Fibroblast of lung (primary cell): ENCODE data around the gene IL20. TPM values are rescaled to one million over a fixed set of nuclear protein-coding genes. Genes with fewer than 3 reads are reported as not detected.

Experiments used
- DNase-seq, 2 donors: peaks; one replicate each; pipeline versions ENCODE4 v3.0.0 to v3.0.0-alpha.2; 2010; ENCODE audit warnings: low read depth in 2 of 2
- H2AFZ ChIP-seq: 2 replicates; pipeline ENCODE4 v1.5.1; 2012; ENCODE audit warnings: low read length, control low read depth, inconsistent platforms
- H3K27ac ChIP-seq: 2 replicates; pipeline ENCODE4 v1.5.1; 2011; ENCODE audit warnings: low read length, control low read depth; ENCODE audit not compliant: insufficient read depth
- H3K27me3 ChIP-seq: 2 replicates; pipeline ENCODE4 v1.5.1; 2011; ENCODE audit warnings: mild to moderate bottlenecking, low read length; ENCODE audit not compliant: control insufficient read depth, insufficient read depth
- H3K36me3 ChIP-seq: 2 replicates; pipeline ENCODE4 v1.5.1; 2011; ENCODE audit warnings: low read length; ENCODE audit not compliant: control insufficient read depth, insufficient read depth
- H3K4me1 ChIP-seq: 2 replicates; pipeline ENCODE4 v1.5.1; 2011; ENCODE audit warnings: low read length; ENCODE audit not compliant: control insufficient read depth, insufficient read depth; ENCODE audit errors: extremely low read depth
- H3K4me2 ChIP-seq: 2 replicates; pipeline ENCODE4 v1.5.1; 2011; ENCODE audit warnings: low read length, control low read depth; ENCODE audit not compliant: insufficient read depth; ENCODE audit errors: extremely low read depth
- H3K4me3 ChIP-seq, 4 experiments: fragments of 200-600 bp in 1 of 4; sonication (generic) in 1 of 4; replicated peaks in 1 of 4; 2 replicates each; pipeline ENCODE4 v1.5.1; 2011 to 2016; ENCODE audit warnings: low read length in 4 of 4, low read depth in 3 of 4, mild to moderate bottlenecking in 3 of 4, control low read depth in 2 of 4, inconsistent platforms in 1 of 4, mixed read lengths in 1 of 4; ENCODE audit not compliant: insufficient read depth in 1 of 4; ENCODE audit errors: control extremely low read depth in 1 of 4
- H3K79me2 ChIP-seq: 2 replicates; pipeline ENCODE4 v1.5.1; 2012; ENCODE audit warnings: mild to moderate bottlenecking, low read length, inconsistent platforms; ENCODE audit not compliant: control insufficient read depth, insufficient read depth
- H3K9ac ChIP-seq: 2 replicates; pipeline ENCODE4 v1.5.1; 2011; ENCODE audit warnings: mild to moderate bottlenecking, low read length, control low read depth; ENCODE audit not compliant: insufficient read depth
- H3K9me3 ChIP-seq: 2 replicates; pipeline ENCODE4 v1.5.1; 2012; ENCODE audit warnings: low read depth, low read length; ENCODE audit not compliant: control insufficient read depth, insufficient read depth
- H4K20me1 ChIP-seq: 2 replicates; pipeline ENCODE4 v1.5.1; 2011; ENCODE audit warnings: low read length; ENCODE audit not compliant: control insufficient read depth, insufficient read depth; ENCODE audit errors: extremely low read depth
- EZH2 ChIP-seq: IDR thresholded peaks from 2 replicates; pipeline ENCODE4 v1.5.1; 2012; ENCODE audit warnings: low read length, control low read depth, mild to moderate bottlenecking; ENCODE audit errors: missing control alignments
- polyA plus RNA-seq, 2 donors: library from polyadenylated mRNA; depleted of rRNA in 1 of 2; stranded (reverse) in 1 of 2; unstranded in 1 of 2; fragments of >200 nt; gene quantifications; 2 replicates each; pipeline ENCODE4 v1.2.1, GENCODE V29; 2011 to 2012; ENCODE audit warnings: missing spikeins in 1 of 2
- total RNA-seq: library from RNA; depleted of rRNA; stranded (reverse); fragments of >200 nt; gene quantifications from 2 replicates; pipeline ENCODE4 v1.2.1, GENCODE V29; 2014
- TF ChIP-seq, protein P1 (sequence below), 2 donors: IDR thresholded peaks in 1 of 2; conservative IDR thresholded peaks in 1 of 2; 1 replicate in 1 of 2; 2 replicates in 1 of 2; pipeline ENCODE4 v1.5.1; 2011 to 2012; ENCODE audit warnings: low read length in 2 of 2, control low read depth in 1 of 2, inconsistent platforms in 1 of 2, low read depth in 1 of 2, mild to moderate bottlenecking in 1 of 2

IL20 gene
- total and polyA plus RNA-seq, 2 donors (not counting 1 experiment from before 2014, with no cell fraction given): not detected

DNA sequence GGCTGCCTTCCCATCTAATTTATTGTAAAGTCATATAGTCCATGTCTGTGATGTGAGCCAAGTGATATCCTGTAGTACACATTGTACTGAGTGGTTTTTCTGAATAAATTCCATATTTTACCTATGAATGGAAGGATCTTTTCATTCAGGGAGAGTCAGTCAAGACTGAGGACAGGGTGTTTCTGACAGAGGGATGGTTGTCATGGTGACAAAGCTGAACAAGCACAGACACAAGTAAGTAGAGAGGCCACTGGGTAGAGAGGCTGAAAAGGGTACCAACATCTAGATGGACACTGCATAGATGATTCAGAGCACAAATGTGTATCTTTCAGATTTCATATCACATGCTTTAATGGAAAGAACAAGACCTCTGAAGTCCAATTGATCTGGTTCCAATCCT, 22.6 kb upstream of the IL20 start:
- H2AFZ ChIP-seq: no peak overlapping the region
- no peak overlapping the region for H3K4me3 ChIP-seq
- no peaks in the 10 kb centered on the region for H4K20me1 ChIP-seq
- no peaks in the 10 kb centered on the region for H3K36me3 ChIP-seq
- no peaks in the 10 kb centered on the region for H3K9me3 ChIP-seq
- H3K4me1 ChIP-seq: no peaks in the 10 kb centered on the region
- no peaks in the 10 kb centered on the region for H3K79me2 ChIP-seq
- DNase-seq: no peak
- no peaks in the 10 kb centered on the region for H3K27me3 ChIP-seq
- H3K9ac ChIP-seq: no peak overlapping the region
- no peak overlapping the region for H3K4me2 ChIP-seq
- H3K27ac ChIP-seq: no peak overlapping the region
- TF ChIP-seq EZH2: no peak
- TF ChIP-seq, protein P1, sequence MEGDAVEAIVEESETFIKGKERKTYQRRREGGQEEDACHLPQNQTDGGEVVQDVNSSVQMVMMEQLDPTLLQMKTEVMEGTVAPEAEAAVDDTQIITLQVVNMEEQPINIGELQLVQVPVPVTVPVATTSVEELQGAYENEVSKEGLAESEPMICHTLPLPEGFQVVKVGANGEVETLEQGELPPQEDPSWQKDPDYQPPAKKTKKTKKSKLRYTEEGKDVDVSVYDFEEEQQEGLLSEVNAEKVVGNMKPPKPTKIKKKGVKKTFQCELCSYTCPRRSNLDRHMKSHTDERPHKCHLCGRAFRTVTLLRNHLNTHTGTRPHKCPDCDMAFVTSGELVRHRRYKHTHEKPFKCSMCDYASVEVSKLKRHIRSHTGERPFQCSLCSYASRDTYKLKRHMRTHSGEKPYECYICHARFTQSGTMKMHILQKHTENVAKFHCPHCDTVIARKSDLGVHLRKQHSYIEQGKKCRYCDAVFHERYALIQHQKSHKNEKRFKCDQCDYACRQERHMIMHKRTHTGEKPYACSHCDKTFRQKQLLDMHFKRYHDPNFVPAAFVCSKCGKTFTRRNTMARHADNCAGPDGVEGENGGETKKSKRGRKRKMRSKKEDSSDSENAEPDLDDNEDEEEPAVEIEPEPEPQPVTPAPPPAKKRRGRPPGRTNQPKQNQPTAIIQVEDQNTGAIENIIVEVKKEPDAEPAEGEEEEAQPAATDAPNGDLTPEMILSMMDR (conservative IDR thresholded peaks at IDR 0.05 in 1 of 2, IDR thresholded peaks at IDR 0.05 in 1 of 2; ENCODE audit: low read depth in 1 of 2, low read length in 2 of 2): no peak

DNA sequence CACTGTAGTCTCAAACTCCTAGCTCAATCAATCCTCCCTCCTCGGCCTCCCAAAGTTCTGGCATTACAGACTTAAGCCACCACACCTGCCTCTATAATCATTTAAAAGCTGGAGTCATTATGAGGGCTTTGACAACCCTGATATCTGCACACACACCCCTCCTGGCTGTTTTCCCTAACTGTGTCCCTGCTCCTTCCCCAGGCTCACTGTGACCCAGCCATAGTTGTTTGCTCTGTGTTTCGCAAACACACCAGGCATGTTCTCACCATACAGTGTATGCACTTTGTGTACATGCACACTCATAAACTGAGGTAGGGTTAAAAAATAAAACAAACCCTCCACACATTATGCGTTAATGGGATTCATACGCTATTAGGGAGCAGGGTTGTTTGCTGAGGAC, 21.8 kb upstream of the IL20 start:
- no peaks in the 10 kb centered on the region for H4K20me1 ChIP-seq
- H3K4me3 ChIP-seq: no peak overlapping the region
- no peaks in the 10 kb centered on the region for H3K4me1 ChIP-seq
- no peak overlapping the region for H3K4me2 ChIP-seq
- H3K36me3 ChIP-seq: no peaks in the 10 kb centered on the region
- H3K27me3 ChIP-seq: no peaks in the 10 kb centered on the region
- H2AFZ ChIP-seq: no peak overlapping the region
- H3K79me2 ChIP-seq: no peaks in the 10 kb centered on the region
- H3K27ac ChIP-seq: no peak overlapping the region
- no peaks in the 10 kb centered on the region for H3K9me3 ChIP-seq
- DNase-seq: no peak
- TF ChIP-seq, protein P1 (conservative IDR thresholded peaks at IDR 0.05 in 1 of 2, IDR thresholded peaks at IDR 0.05 in 1 of 2; ENCODE audit: low read depth in 1 of 2, low read length in 2 of 2): no peak
- TF ChIP-seq EZH2: no peak
- H3K9ac ChIP-seq: no peak overlapping the region

DNA sequence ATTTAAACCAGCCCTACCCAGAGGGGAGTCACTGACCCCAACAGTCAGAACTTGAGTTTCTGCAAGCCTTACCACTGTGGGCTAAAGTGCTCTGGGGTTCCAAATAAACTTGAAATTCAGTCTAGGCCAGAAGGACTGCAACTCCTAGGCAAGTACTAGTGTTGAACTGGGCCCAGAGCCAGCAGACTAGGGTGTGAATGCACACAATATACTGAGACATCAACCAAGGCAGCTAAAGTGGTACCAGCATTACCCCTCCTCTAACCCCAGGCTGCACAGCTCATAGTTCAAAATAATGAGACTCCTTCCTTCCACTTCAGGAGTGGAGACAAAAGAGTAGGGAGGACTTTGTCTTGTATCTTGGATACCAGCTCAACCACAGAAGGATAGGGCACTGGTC, 18.9 kb upstream of the IL20 start:
- Histone ChIP-seq H3K4me2 (no peak overlapping the region), H3K9me3 (no peaks in the 10 kb centered on the region), H3K27ac (no peak overlapping the region), H3K36me3 (no peaks in the 10 kb centered on the region), H3K4me3 (no peak overlapping the region), H3K27me3 (no peaks in the 10 kb centered on the region), H3K79me2 (no peaks in the 10 kb centered on the region), H3K9ac (no peak overlapping the region), H3K4me1 (no peaks in the 10 kb centered on the region), H2AFZ (no peak overlapping the region), H4K20me1 (no peaks in the 10 kb centered on the region)
- DNase-seq: no peak
- no peak for TF ChIP-seq EZH2
- TF ChIP-seq, protein P1 (conservative IDR thresholded peaks at IDR 0.05 in 1 of 2, IDR thresholded peaks at IDR 0.05 in 1 of 2; ENCODE audit: low read depth in 1 of 2, low read length in 2 of 2): no peak
